ENCODE measurements around the gene KRTCAP2.

KRTCAP2 gene

DNA sequence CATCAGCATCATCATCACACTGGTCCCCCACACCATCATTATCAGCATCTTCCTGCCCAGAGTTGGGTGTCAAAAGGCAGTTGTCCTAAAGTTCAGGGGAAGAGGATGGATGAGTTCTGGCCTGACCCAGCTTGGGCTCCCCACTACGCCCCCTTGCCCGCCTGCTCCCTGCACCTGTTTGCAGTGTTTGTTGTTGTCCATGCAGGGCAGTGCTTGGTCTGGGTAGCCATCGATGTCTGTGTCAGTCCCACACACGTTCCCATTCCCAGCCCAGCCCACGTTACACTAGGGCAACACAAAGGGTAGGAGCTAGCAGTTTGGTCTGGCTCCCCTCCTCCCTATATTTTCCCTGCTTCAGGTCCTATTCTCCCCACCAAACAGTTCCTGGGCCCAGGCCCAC is 27.8 kb upstream of the KRTCAP2 start:
- no peaks in the 10 kb centered on the region for H3K36me3 ChIP-seq (replicated peaks; ENCODE audit: insufficient read depth, low read length)
- TF ChIP-seq, protein P1, sequence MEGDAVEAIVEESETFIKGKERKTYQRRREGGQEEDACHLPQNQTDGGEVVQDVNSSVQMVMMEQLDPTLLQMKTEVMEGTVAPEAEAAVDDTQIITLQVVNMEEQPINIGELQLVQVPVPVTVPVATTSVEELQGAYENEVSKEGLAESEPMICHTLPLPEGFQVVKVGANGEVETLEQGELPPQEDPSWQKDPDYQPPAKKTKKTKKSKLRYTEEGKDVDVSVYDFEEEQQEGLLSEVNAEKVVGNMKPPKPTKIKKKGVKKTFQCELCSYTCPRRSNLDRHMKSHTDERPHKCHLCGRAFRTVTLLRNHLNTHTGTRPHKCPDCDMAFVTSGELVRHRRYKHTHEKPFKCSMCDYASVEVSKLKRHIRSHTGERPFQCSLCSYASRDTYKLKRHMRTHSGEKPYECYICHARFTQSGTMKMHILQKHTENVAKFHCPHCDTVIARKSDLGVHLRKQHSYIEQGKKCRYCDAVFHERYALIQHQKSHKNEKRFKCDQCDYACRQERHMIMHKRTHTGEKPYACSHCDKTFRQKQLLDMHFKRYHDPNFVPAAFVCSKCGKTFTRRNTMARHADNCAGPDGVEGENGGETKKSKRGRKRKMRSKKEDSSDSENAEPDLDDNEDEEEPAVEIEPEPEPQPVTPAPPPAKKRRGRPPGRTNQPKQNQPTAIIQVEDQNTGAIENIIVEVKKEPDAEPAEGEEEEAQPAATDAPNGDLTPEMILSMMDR (IDR thresholded peaks at IDR 0.05; ENCODE audit: low read length), result no peak
- TF ChIP-seq EZH2 (optimal IDR thresholded peaks at IDR 0.05; ENCODE audit: low read depth, low read length), result no peak
- TF ChIP-seq EZH2phosphoT487 (IDR thresholded peaks at IDR 0.05; ENCODE audit: low read length), result no peak

DNA sequence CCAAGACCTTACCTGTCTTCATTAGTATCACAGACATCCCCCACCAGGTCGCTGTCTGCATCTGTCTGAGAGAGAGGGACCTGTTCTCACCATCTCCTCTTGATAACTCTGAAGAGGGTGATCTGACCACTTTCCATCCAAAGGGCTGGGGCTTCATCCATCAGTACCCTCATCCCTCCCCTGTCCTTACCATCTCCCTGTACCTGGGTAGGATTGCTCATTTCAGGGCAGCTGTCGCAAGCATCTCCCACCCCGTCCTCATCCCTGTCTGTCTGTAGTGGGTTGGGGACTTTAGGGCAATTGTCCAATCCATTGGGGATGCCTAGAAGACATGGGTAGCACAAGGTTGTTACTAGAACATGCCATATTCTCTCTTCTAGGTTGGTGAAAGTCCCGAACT is 26.7 kb upstream of the KRTCAP2 start:
- H3K27ac ChIP-seq (ENCODE audit: low read length), result no peak overlapping the region
- no peaks in the 10 kb centered on the region for H4K20me1 ChIP-seq (ENCODE audit: insufficient read depth, low read length)
- H3F3A ChIP-seq (ENCODE audit: insufficient read depth, low read length), result no peaks in the 10 kb centered on the region
- H3K4me2 ChIP-seq (ENCODE audit: low read depth, low read length), result no peak overlapping the region
- no peak for TF ChIP-seq EZH2phosphoT487 (IDR thresholded peaks at IDR 0.05; ENCODE audit: low read length)
- TF ChIP-seq EZH2 (optimal IDR thresholded peaks at IDR 0.05; ENCODE audit: low read depth, low read length), result no peak
- TF ChIP-seq, protein P1 (IDR thresholded peaks at IDR 0.05; ENCODE audit: low read length), result no peak
- H2AFZ ChIP-seq (ENCODE audit: low read length), result no peak overlapping the region
- H3K4me1 ChIP-seq (ENCODE audit: low read length), result no peaks in the 10 kb centered on the region
- no peaks in the 10 kb centered on the region for H3K36me3 ChIP-seq (replicated peaks; ENCODE audit: insufficient read depth, low read length)
- H3K4me3 ChIP-seq (ENCODE audit: low read length), result no peak overlapping the region
- no peaks in the 10 kb centered on the region for H3K9me3 ChIP-seq (replicated peaks; ENCODE audit: insufficient read depth, low read length)
- no peak overlapping the region for H3K9ac ChIP-seq (ENCODE audit: low read length)
- no peak for DNase-seq
- no peaks in the 10 kb centered on the region for H3K79me2 ChIP-seq (ENCODE audit: low read length)
- H3K27me3 ChIP-seq (replicated peaks; ENCODE audit: insufficient read depth, low read length), result peaks cover 75% of the 10 kb centered on the region
- no peaks in the 10 kb centered on the region for H3K9me2 ChIP-seq (replicated peaks; ENCODE audit: insufficient read depth, low read length)

More for the DNA sequence above, 27.8 kb upstream of the KRTCAP2 start:
- no peak for DNase-seq
- Histone ChIP-seq H2AFZ (ENCODE audit: low read length) (no peak overlapping the region), H3F3A (ENCODE audit: insufficient read depth, low read length) (no peaks in the 10 kb centered on the region), H3K4me3 (ENCODE audit: low read length) (no peak overlapping the region), H3K79me2 (ENCODE audit: low read length) (no peaks in the 10 kb centered on the region), H3K9me2 (replicated peaks; ENCODE audit: insufficient read depth, low read length) (no peaks in the 10 kb centered on the region), H3K27me3 (replicated peaks; ENCODE audit: insufficient read depth, low read length) (peaks cover 64% of the 10 kb centered on the region), H3K4me1 (ENCODE audit: low read length) (no peaks in the 10 kb centered on the region), H4K20me1 (ENCODE audit: insufficient read depth, low read length) (no peaks in the 10 kb centered on the region), H3K9ac (ENCODE audit: low read length) (no peak overlapping the region), H3K9me3 (replicated peaks; ENCODE audit: insufficient read depth, low read length) (no peaks in the 10 kb centered on the region), H3K27ac (ENCODE audit: low read length) (no peak overlapping the region), H3K4me2 (ENCODE audit: low read depth, low read length) (no peak overlapping the region)

DNA sequence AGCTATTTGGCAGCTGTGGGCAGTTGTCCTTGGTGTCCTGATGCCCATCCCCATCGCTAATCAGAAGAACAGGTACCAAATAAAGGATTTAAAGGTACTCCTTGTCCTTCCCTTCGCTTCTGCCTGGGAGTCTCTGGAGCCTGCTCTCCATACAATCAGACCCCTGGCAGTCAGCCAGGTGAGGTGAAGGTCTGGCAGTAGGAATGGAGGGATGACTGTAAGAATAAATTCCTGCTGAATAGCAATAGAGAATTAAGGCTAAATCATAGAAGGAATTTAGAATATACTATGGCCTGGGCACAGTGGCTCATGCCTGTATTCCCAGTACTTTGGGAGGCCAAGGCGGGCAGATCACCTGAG is 25.4 kb upstream of the KRTCAP2 start:
- peaks cover 10% of the 10 kb centered on the region; the same call in 1 of the 2 replicates for H3K4me1 ChIP-seq (ENCODE audit: low read length)
- no peaks in the 10 kb centered on the region for H3F3A ChIP-seq (ENCODE audit: insufficient read depth, low read length)
- no peak overlapping the region for H3K4me3 ChIP-seq (ENCODE audit: low read length)
- no peak overlapping the region for H3K9ac ChIP-seq (ENCODE audit: low read length)
- H3K9me2 ChIP-seq (replicated peaks; ENCODE audit: insufficient read depth, low read length), result no peaks in the 10 kb centered on the region
- H4K20me1 ChIP-seq (ENCODE audit: insufficient read depth, low read length), result no peaks in the 10 kb centered on the region
- TF ChIP-seq EZH2phosphoT487 (IDR thresholded peaks at IDR 0.05; ENCODE audit: low read length), result no peak
- TF ChIP-seq, protein P1 (IDR thresholded peaks at IDR 0.05; ENCODE audit: low read length), result no peak
- no peak for TF ChIP-seq EZH2 (optimal IDR thresholded peaks at IDR 0.05; ENCODE audit: low read depth, low read length)
- H3K27me3 ChIP-seq (replicated peaks; ENCODE audit: insufficient read depth, low read length), result peaks cover 86% of the 10 kb centered on the region
- H3K27ac ChIP-seq (ENCODE audit: low read length), result no peak overlapping the region
- no peaks in the 10 kb centered on the region for H3K9me3 ChIP-seq (replicated peaks; ENCODE audit: insufficient read depth, low read length)
- H2AFZ ChIP-seq (ENCODE audit: low read length), result no peak overlapping the region
- no peak overlapping the region for H3K4me2 ChIP-seq (ENCODE audit: low read depth, low read length)
- no peaks in the 10 kb centered on the region for H3K36me3 ChIP-seq (replicated peaks; ENCODE audit: insufficient read depth, low read length)
- DNase-seq, result no peak
- H3K79me2 ChIP-seq (ENCODE audit: low read length), result no peaks in the 10 kb centered on the region
